NT2/D1 (cell line): Measurements from ENCODE around the gene SPAG7.

Experiments used
- DNase-seq: peaks from one replicate; pipeline ENCODE4 v3.0.0-alpha.2; 2011; ENCODE audit warnings: low read depth, low spot score
- H3K27me3 ChIP-seq: 2 replicates; pipeline ENCODE4 v1.6.0; 2011; ENCODE audit warnings: mild to moderate bottlenecking; ENCODE audit not compliant: insufficient read length, insufficient read depth
- H3K36me3 ChIP-seq: 2 replicates; pipeline ENCODE4 v1.6.1; 2011; ENCODE audit warnings: mild to moderate bottlenecking, low read length, mixed read lengths; ENCODE audit not compliant: insufficient read depth, insufficient read length
- H3K4me1 ChIP-seq: 2 replicates; pipeline ENCODE4 v1.5.1; 2011; ENCODE audit not compliant: insufficient read depth, insufficient read length
- H3K4me3 ChIP-seq: 2 replicates; pipeline ENCODE4 v1.5.1; 2011; ENCODE audit warnings: low read depth; ENCODE audit not compliant: insufficient read length
- H3K9ac ChIP-seq: 2 replicates; pipeline ENCODE4 v1.6.0; 2011; ENCODE audit warnings: low read depth; ENCODE audit not compliant: insufficient read length
- H3K9me3 ChIP-seq: 2 replicates; pipeline ENCODE4 v1.5.1; 2011; ENCODE audit warnings: mild to moderate bottlenecking, low read length; ENCODE audit not compliant: insufficient read depth
- SUZ12 ChIP-seq: IDR thresholded peaks from 2 replicates; pipeline ENCODE4 v1.6.1; 2011; ENCODE audit not compliant: insufficient read length, insufficient read depth; ENCODE audit errors: extremely low read depth
- YY1 ChIP-seq: IDR thresholded peaks from 2 replicates; pipeline ENCODE4 v1.6.1; 2011; ENCODE audit not compliant: insufficient read length, insufficient read depth
- ZNF274 ChIP-seq: IDR thresholded peaks from 2 replicates; pipeline ENCODE4 v1.6.1; 2011; ENCODE audit warnings: mild to moderate bottlenecking, low read depth, low read length

Gene SPAG7

GRCh38 chr17:4948931-4949320 lies 18.7 kb downstream of the SPAG7 start:
- Histone ChIP-seq H3K9ac (peak overlapping the region; percentile 95), H3K4me3 (peak overlapping the region; percentile 97), H3K9me3 (no peaks in the 10 kb centered on the region), H3K4me1 (peaks cover 5% of the 10 kb centered on the region), H3K36me3 (peaks cover 41% of the 10 kb centered on the region), H3K27me3 (no peaks in the 10 kb centered on the region)
- TF ChIP-seq YY1 (no peak), SUZ12 (no peak), ZNF274 (no peak)
- DNase-seq = peak; percentile 66

- Histone ChIP-seq H3K4me3 (peak within 1 kb of the TSS; percentile 97), H3K9me3 (no peaks in the 10 kb centered on the region), H3K9ac (peak within 1 kb of the TSS; percentile 99), H3K27me3 (no peaks in the 10 kb centered on the region), H3K36me3 (peaks cover 47% of the 10 kb centered on the region), H3K4me1 (peaks cover 2% of the 10 kb centered on the region)
- peak; percentile 69 for DNase-seq
- TF ChIP-seq ZNF274 (no peak), SUZ12 (no peak), YY1 (no peak)
Observed at GRCh38 chr17:4948166-4948930, 19.3 kb downstream of the SPAG7 start, which contains the start of gene PFN1. Gene PFN1 (minus strand): TSS chr17:4948530. CDS start chr17:4948394, 136 bp downstream.

GRCh38 chr17:4947411-4948165 lies 20.0 kb downstream of the SPAG7 start:
- Histone ChIP-seq H3K27me3 (no peaks in the 10 kb centered on the region), H3K4me3 (peak overlapping the region; percentile 97), H3K36me3 (peaks cover 55% of the 10 kb centered on the region)

GRCh38 chr17:4947010-4947410 lies 20.6 kb downstream of the SPAG7 start:
- Histone ChIP-seq H3K4me3 (peak overlapping the region; percentile 97), H3K36me3 (peaks cover 60% of the 10 kb centered on the region), H3K27me3 (no peaks in the 10 kb centered on the region), H3K9ac (peak overlapping the region; percentile 71), H3K9me3 (no peaks in the 10 kb centered on the region), H3K4me1 (peaks cover 2% of the 10 kb centered on the region)
- DNase-seq = no peak
- TF ChIP-seq ZNF274 (no peak), SUZ12 (no peak), YY1 (no peak)

More at GRCh38 chr17:4947411-4948165, 20.0 kb downstream of the SPAG7 start:
- H3K9me3 ChIP-seq = no peaks in the 10 kb centered on the region
- H3K4me1 ChIP-seq = peaks cover 2% of the 10 kb centered on the region
- peak overlapping the region; percentile 99 for H3K9ac ChIP-seq
- DNase-seq = no peak
- TF ChIP-seq SUZ12 (no peak), ZNF274 (no peak), YY1 (no peak)

GRCh38 chr17:4946312-4946976 lies 21.2 kb downstream of the SPAG7 start:
- H3K4me3 ChIP-seq = peak overlapping the region; percentile 97
- H3K36me3 ChIP-seq = peaks cover 65% of the 10 kb centered on the region
- H3K9me3 ChIP-seq = no peaks in the 10 kb centered on the region
- no peaks in the 10 kb centered on the region for H3K4me1 ChIP-seq
- DNase-seq = no peak
- no peaks in the 10 kb centered on the region for H3K27me3 ChIP-seq
- peak overlapping the region; percentile 71 for H3K9ac ChIP-seq
- TF ChIP-seq ZNF274 (no peak), YY1 (no peak)

- Histone ChIP-seq H3K4me1 (no peaks in the 10 kb centered on the region), H3K4me3 (no peak overlapping the region), H3K27me3 (no peaks in the 10 kb centered on the region), H3K9me3 (no peaks in the 10 kb centered on the region), H3K9ac (no peak overlapping the region), H3K36me3 (peaks cover 67% of the 10 kb centered on the region)
- DNase-seq = no peak
- TF ChIP-seq YY1 (no peak), SUZ12 (no peak), ZNF274 (no peak)
Observed at GRCh38 chr17:4945944-4946280, 21.7 kb downstream of the SPAG7 start.
